Common myeloid progenitor, CD34-positive (primary cell): ENCODE measurements around the gene SMIM45.
A peak's percentile ranks its signal among the peaks of the same experiment; 100 is the strongest.

ENCODE experiments used
- CTCF ChIA-PET: fragments of 350-600 bp; sonication (Branson Sonifier 250); formaldehyde crosslinking; loops from one replicate; lab custom pipeline; 2021; ENCODE audit warnings: antibody characterized with exemption; lab: Charles Lee
- POLR2A ChIA-PET: fragments of 350-600 bp; sonication (Branson Sonifier 250); formaldehyde crosslinking; loops from one replicate; lab custom pipeline; 2021; ENCODE audit warnings: antibody characterized with exemption; lab: Charles Lee
- DNase-seq, 3 donors: peaks; one replicate each; pipeline versions ENCODE4 v3.0.0 to v3.0.0-alpha.2; 2013
- H3K27ac ChIP-seq, 2 experiments: 1 replicate in 1 of 2; 2 replicates in 1 of 2; pipeline ENCODE4 v1.7.0; 2013; ENCODE audit warnings: inconsistent platforms in 2 of 2, low read length in 2 of 2, mild to moderate bottlenecking in 2 of 2, low read depth in 1 of 2, moderate library complexity in 1 of 2; ENCODE audit not compliant: severe bottlenecking in 2 of 2, insufficient read depth in 1 of 2, poor library complexity in 1 of 2
- H3K27me3 ChIP-seq, 5 experiments: replicated peaks in 2 of 5; 1 replicate in 3 of 5; 2 replicates in 2 of 5; pipeline versions ENCODE4 v1.6.1 to v1.7.0; 2013; ENCODE audit warnings: low read length in 4 of 5, mild to moderate bottlenecking in 2 of 5, moderate library complexity in 2 of 5, inconsistent platforms in 1 of 5; ENCODE audit not compliant: insufficient read depth in 5 of 5, control insufficient read depth in 4 of 5
- H3K36me3 ChIP-seq, 4 experiments: 1 replicate in 2 of 4; 2 replicates in 2 of 4; pipeline versions ENCODE4 v1.6.1 to v1.7.0; 2013; ENCODE audit warnings: low read length in 3 of 4, control low read depth in 1 of 4, mild to moderate bottlenecking in 1 of 4; ENCODE audit not compliant: control insufficient read depth in 4 of 4, insufficient read depth in 4 of 4
- H3K4me1 ChIP-seq, 4 experiments: 1 replicate in 3 of 4; 2 replicates in 1 of 4; pipeline versions ENCODE4 v1.6.1 to v1.7.1; 2013; ENCODE audit warnings: low read length in 3 of 4, mild to moderate bottlenecking in 3 of 4, control low read depth in 1 of 4, inconsistent platforms in 1 of 4, moderate library complexity in 1 of 4; ENCODE audit not compliant: control insufficient read depth in 4 of 4, insufficient read depth in 4 of 4; ENCODE audit errors: control extremely low read depth in 1 of 4
- H3K4me3 ChIP-seq, 7 experiments: 1 replicate in 4 of 7; 2 replicates in 3 of 7; pipeline versions ENCODE4 v1.5.1 to v1.7.0; 2013; ENCODE audit warnings: mild to moderate bottlenecking in 7 of 7, low read length in 6 of 7, moderate library complexity in 6 of 7, inconsistent platforms in 2 of 7, low read depth in 2 of 7, control low read depth in 1 of 7; ENCODE audit not compliant: insufficient read depth in 4 of 7, control insufficient read depth in 1 of 7; ENCODE audit errors: extremely low read depth in 1 of 7
- H3K9me3 ChIP-seq, 5 experiments: 1 replicate in 4 of 5; 2 replicates in 1 of 5; pipeline versions ENCODE4 v1.6.1 to v1.7.1; 2013; ENCODE audit warnings: low read length in 4 of 5, mild to moderate bottlenecking in 2 of 5, inconsistent platforms in 1 of 5, low read depth in 1 of 5, moderate library complexity in 1 of 5; ENCODE audit not compliant: control insufficient read depth in 4 of 5, insufficient read depth in 2 of 5; ENCODE audit errors: control extremely low read depth in 1 of 5
- WGBS: methylation state at CpG from one replicate; pipeline ENCODE4 v1.1.5; 2013; ENCODE audit not compliant: insufficient coverage; 5-methylcytosine and 5-hydroxymethylcytosine counted together

Gene SMIM45

GRCh38 chr22:42000466-42000865 lies 48.5 kb downstream of the SMIM45 start:
- Histone ChIP-seq H3K9me3 (peaks cover 0 to 2% (median 0%) of the 10 kb centered on the region in 5 experiments), H3K27ac (no peak overlapping the region), H3K36me3 (peaks cover 0 to 4% (median 1%) of the 10 kb centered on the region in 4 experiments), H3K4me1 (peaks cover 0 to 10% (median 0%) of the 10 kb centered on the region in 4 experiments), H3K4me3 (no peak overlapping the region), H3K27me3 (peaks cover 0 to 3% (median 0%) of the 10 kb centered on the region in 5 experiments)
- ChIA-PET POLR2A (no interaction called here), CTCF (no interaction called here)
- 100% methylated on average over 2 of the region's 8 CpGs for WGBS
- no peak for DNase-seq

GRCh38 chr22:42001121-42001520 lies 49.2 kb downstream of the SMIM45 start:
- H3K36me3 ChIP-seq: peaks cover 0 to 4% (median 1%) of the 10 kb centered on the region in 4 experiments
- ChIA-PET CTCF (no interaction called here), POLR2A (no interaction called here)
- H3K27me3 ChIP-seq: peaks cover 0 to 3% (median 0%) of the 10 kb centered on the region in 5 experiments
- DNase-seq: peak in 1 of 3 donors; percentile 7
- H3K4me3 ChIP-seq: no peak overlapping the region
- WGBS: 83% methylated on average over 8 of the region's 8 CpGs
- peaks cover 0 to 10% (median 0%) of the 10 kb centered on the region in 4 experiments for H3K4me1 ChIP-seq
- H3K27ac ChIP-seq: no peak overlapping the region
- peaks cover 0 to 5% (median 0%) of the 10 kb centered on the region in 5 experiments for H3K9me3 ChIP-seq

- POLR2A ChIA-PET: no interaction called here
- H3K36me3 ChIP-seq: peaks cover 0 to 4% (median 1%) of the 10 kb centered on the region in 4 experiments
- peaks cover 0 to 5% (median 0%) of the 10 kb centered on the region in 5 experiments for H3K9me3 ChIP-seq
- H3K4me1 ChIP-seq: peaks cover 0 to 10% (median 0%) of the 10 kb centered on the region in 4 experiments
- H3K4me3 ChIP-seq: no peak overlapping the region
- no peak for DNase-seq
- H3K27me3 ChIP-seq: peaks cover 0 to 3% (median 0%) of the 10 kb centered on the region in 5 experiments
- H3K27ac ChIP-seq: no peak overlapping the region
- CTCF ChIA-PET: no interaction called here
- 96% methylated on average over 6 of the region's 12 CpGs for WGBS
Observed at GRCh38 chr22:42001706-42002105, 49.8 kb downstream of the SMIM45 start.

- no peaks in the 10 kb centered on the region for H3K4me1 ChIP-seq
- WGBS: 67% methylated on average over 3 of the region's 4 CpGs
- peaks cover 5 to 23% (median 8%) of the 10 kb centered on the region in 5 experiments for H3K9me3 ChIP-seq
- H3K27ac ChIP-seq: no peak overlapping the region
- H3K4me3 ChIP-seq: no peak overlapping the region
- no peak for DNase-seq
- no peaks in the 10 kb centered on the region for H3K36me3 ChIP-seq
- ChIA-PET POLR2A (interaction anchor here (0.6 kb wide), 1 partner anchor 747 kb away, joined by 5 read pairs; no protein-coding TSS in a partner anchor), CTCF (no interaction called here)
- H3K27me3 ChIP-seq: no peaks in the 10 kb centered on the region
Observed at GRCh38 chr22:42007922-42008321, 56.0 kb downstream of the SMIM45 start.
